Left colon (tissue), 2 donors: ENCODE data around the gene PNLIPRP2. TPM values are rescaled to one million over a fixed set of nuclear protein-coding genes. Genes with fewer than 3 reads are reported as not detected.
A peak's percentile ranks its signal among the peaks of the same experiment; 100 is the strongest.

Experiments
- ATAC-seq: fragments of 200-7000 bp; cut with Tn5 transposase; one replicate; pipeline ENCODE4 v1.9.1; 2020; ENCODE audit warnings: mild to moderate bottlenecking, moderate library complexity
- DNase-seq, 2 donors: peaks; one replicate each; pipeline ENCODE4 v3.0.0-alpha.2; 2020
- intact Hi-C, 2 donors: fragments of 100-400 bp; cut with DNase I in 1 of 2; cut with micrococcal nuclease in 1 of 2; formaldehyde crosslinking; loops; one replicate each; pipeline versions ENCODE4 v1.11.2 to v1.14.0; 2022; cut with DNase I, micrococcal nuclease
- total RNA-seq, 2 donors: library from RNA; stranded (reverse); fragmentation: NEBNext Ultra II Directional; extraction: Animal tissue kit (Norgen Biotek cat#: 25700); gene quantifications; one replicate each; pipeline ENCODE4 v1.2.1, GENCODE V29; 2021
- donor health status: DM: no; HTN: no; CAD: no.
- donor health status: DM: yes; HTN: yes; CAD: no.

PNLIPRP2 gene
- total RNA-seq, 2 donors from 2014 or later = 10.3 to 10.7 TPM

DNA sequence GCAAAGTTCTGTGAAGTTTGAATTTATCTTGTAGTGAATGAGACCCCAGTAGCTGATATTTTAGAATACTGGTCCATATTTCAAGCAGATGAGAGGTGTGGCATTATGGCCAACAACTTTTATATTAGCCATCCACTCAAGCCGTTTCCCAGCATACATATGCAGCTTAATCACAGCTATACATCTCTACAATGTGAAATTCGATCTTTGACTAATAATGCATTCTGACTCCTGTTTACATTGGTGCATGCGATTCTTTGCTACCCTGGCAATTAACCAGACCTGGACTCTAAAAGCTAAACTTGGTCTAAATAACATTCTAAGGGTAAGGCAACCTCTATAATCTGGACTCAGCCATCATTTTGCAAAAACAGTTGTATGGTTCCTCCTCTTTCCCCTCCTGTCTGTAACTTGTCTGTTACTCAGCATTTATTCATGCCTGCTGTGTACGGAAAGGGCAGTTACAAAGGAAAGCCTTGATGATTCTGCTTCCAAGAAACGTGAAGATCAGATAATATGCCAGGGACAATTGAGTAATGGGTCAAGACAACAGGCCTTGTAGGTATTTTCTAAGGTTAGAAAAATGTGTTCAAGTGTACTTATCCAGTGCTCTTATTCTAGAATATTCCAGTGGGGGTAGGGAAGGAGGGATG, 50.6 kb downstream of the PNLIPRP2 start:
- DNase-seq (no peak), ATAC-seq (no peak)
- intact Hi-C loops = no loop called here

DNA sequence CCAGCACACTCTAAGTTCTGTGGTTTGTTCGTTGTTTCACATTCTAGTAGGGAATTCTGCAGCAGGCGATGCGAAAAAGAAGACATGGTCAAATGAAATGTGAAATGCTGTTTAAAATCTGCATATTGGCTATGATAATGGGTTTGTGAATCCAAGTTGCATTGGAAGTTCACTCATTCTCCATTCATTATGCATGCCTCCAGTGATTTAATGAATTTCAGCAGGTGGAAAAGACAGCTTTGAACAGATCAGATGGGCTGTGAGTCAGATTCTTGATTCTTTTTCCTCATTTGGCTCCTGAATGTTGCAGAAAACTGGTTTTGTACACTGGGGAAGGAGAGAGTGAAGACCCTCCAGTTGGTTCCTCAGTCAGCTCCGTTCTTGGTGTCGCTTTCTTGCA, 52.1 kb downstream of the PNLIPRP2 start:
- intact Hi-C loops = no loop called here
- ATAC-seq (no peak), DNase-seq (no peak)

DNA sequence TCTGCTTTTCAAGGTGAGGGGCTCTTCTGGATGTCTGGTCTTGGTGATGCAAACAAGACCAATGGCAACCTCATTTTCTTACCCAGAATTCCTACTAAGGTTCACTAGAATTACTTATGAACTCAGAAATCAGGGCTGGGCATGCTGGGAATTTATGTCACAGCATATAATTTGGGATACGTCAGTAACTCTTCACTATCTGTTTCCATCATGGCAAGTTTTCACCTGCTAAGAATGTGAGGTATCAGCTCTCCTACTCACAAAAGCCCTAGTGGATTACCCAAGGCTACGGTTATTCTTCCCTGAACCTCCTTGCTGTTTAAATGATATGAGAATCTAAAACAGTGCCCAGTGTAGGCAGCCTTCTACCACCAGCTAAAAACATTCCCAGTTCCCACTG, 53.1 kb downstream of the PNLIPRP2 start:
- intact Hi-C loops = no loop called here
- no peak for DNase-seq
- no peak for ATAC-seq

DNA sequence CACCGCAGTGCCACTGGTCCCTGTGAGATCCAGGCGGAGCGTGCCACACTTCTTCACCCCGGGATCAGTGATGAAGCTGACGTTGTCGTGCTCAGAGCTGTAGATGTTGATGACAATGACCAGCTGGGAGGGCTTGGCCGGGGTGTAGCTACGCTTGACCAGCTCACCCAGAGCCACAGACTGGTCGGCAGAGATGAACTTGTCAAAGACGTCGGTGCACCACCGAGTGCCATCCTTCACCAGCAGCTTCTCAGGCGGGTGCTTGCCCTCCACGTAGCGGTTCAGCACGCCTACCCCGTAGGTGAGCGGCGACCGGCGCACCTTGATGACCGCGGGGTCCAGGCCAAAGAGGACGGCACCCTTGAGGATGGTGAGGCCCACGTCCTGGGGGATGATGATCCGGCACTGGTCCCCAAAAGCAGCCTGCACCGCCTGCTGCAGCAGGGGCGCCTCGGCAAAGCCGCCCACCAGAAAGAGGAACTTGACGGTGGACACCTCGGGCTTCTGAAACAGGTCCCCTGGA, 54.2 kb downstream of the PNLIPRP2 start:
- intact Hi-C loops = no loop called here
- ATAC-seq = no peak
- DNase-seq = no peak

DNA sequence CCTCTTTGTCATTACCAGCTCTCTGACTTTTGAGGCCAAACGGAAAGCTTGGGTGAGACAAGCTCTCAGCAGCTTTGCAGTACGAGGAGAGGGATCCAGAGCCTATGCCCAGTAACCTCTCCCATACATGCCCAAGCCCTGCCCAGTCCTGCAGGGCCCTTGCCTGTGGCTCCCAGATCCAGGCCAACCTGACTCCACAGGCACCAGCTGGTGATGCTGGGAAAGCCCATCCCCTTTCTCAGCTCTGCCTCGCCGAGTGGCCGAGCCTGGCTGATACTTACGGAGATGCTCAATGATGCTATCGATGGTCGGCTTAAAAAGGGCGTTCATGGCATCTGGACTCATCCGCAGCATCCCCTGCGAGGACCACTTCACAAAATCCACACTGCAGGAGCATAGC, 55.4 kb downstream of the PNLIPRP2 start:
- no peak for DNase-seq
- intact Hi-C loops = no loop called here

DNA sequence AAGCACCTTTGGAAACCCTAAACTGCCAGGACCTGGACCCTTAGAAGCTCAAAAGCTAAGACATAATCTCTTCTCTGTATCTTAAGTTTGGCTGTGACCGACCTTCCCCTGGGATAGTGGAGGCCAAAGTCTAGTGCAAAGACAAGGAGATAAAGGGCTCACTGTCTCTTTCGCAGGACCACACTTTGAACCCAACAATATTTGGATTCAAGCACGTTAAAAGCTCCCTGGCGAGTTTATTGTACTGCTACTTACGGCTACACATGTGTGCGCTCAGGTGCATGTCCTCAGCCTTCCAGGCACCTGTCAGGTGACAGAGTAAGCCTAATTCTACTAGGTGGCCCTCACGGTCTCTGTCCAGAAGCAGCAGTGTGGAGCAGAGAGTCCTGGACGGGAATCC, 55.9 kb downstream of the PNLIPRP2 start:
- no peak for DNase-seq
- intact Hi-C loops = no loop called here
- no peak for ATAC-seq

More for the DNA sequence above, 55.4 kb downstream of the PNLIPRP2 start:
- ATAC-seq = no peak

DNA sequence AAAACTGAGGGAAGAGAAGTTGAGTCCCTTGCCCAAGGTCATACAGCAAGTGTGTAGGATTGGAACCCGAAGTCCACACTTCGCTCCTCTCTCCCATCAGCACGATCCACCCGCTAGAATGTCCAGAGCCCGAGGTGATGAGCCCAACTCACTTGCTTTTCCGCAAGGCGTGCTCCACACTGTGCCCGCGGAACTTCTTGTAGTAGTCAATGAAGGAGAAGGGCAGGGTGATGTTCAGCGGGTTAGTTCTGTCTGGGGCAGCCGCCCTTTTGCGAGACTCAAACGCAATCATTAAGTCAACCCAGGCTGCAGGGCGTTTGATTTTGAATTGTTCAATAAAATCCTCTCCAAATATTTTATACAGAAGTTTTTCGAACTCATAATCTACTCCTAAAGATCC, 58.6 kb downstream of the PNLIPRP2 start:
- ATAC-seq = no peak
- intact Hi-C loops = no loop called here
- no peak for DNase-seq

DNA sequence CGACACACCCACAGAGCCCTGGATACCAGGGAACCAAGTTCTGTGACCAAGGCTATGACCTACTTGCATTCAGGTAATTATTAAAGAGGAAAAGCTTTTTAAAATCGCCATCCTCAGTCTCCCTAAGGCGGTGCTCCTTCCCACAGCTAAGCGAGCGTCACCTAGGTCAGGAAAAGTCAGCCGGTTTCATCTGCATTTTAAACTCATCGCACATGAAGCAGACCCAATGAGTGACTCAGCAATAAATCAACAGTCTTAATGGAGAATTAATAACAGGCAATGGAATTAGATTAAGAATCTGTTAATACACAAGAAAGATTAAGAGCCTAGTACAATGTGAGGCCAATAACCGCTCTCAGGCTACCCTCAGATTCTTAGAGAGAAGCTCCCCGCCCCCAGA, 62.4 kb downstream of the PNLIPRP2 start:
- intact Hi-C loops = loop anchor here in 1 of 2 donors (5.0 kb wide), 1 partner anchor 104 kb away; no protein-coding TSS in a partner anchor

DNA sequence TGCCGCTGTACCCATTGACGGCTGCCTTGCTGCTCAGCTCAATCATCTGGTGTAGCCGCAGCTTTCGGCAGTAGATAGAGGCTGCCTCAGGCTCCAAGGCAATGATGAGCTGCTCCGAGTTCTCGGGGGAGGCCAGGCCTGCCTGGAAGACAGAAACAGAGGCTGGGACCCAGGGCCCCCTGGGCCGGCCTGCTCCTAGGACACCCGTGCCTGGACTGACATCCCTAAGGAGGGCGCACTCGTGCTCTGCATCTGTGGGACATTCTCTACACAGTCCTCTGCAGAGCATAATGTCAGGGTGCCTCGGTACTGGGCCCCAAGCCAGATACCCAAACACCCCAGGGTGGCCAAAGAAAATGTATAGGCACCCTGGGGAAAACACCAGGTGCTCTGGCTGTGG, 63.1 kb downstream of the PNLIPRP2 start:
- ATAC-seq = no peak
- DNase-seq = no peak
- intact Hi-C loops = loop anchor here in 1 of 2 donors (5.0 kb wide), 1 partner anchor 103 kb away; no protein-coding TSS in a partner anchor

More for the DNA sequence above, 62.4 kb downstream of the PNLIPRP2 start:
- ATAC-seq = no peak
- no peak for DNase-seq

DNA sequence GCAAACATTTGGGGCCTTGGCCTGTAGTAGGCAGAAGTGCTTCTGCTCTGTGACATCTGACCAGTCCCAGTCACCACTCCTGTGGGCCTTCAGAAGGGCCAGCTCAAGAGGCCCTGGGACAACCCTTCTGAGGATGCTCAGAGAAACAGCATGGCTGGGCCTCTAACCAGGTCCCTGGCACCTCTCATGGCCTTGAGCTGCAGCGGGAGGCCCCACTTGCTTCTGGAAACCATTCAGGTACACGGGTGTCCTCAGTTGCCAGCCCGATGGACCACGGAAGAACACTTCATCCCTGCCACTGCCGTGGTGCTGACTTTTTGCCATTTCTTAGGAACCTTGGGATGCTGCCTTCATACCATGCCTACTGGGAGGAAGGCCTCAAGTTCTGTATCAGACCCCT, 64.0 kb downstream of the PNLIPRP2 start:
- intact Hi-C loops = loop anchor here in 1 of 2 donors (5.0 kb wide), 1 partner anchor 103 kb away; no protein-coding TSS in a partner anchor
- no peak for DNase-seq
- ATAC-seq = no peak

DNA sequence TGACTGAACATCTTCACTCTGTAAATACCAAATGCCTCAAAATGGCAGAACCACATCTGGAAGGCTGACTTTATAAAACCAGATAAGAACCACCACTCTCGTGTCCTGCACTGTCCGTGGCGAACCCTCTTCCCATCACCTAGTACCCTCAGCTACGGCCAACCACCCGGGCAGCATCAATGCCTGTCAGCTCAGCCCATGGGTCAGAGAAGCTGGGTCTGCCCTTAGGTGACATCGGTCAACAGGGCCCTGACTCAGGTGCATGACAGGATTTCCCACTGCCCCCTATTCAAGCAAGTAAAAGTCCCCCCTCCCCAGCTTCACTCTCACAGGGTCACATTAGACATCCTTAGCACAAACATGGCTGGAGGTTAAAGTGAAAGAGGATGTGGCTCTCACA, 65.1 kb downstream of the PNLIPRP2 start:
- no peak for DNase-seq
- intact Hi-C loops = no loop called here
- no peak for ATAC-seq

DNA sequence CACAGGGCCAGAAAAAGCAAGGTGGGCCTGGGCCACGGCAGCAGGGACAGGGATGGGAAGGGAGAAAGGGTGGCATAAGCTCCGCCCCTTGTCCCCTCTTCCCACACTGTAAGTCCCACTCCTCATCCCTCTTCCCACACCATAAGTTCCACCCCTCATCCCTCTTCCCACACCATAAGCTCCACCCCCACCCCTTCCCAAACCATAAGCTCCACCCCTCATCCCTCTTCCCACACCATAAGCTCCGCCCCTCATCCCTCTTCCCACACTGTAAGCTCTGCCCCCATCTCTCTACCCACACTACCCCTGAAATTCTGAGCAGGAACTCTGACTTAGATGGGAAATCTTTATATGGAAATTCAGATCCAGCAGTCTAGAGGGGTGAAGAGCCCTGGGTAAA, 65.9 kb downstream of the PNLIPRP2 start:
- ATAC-seq (no peak), DNase-seq (no peak)
- intact Hi-C loops = no loop called here

DNA sequence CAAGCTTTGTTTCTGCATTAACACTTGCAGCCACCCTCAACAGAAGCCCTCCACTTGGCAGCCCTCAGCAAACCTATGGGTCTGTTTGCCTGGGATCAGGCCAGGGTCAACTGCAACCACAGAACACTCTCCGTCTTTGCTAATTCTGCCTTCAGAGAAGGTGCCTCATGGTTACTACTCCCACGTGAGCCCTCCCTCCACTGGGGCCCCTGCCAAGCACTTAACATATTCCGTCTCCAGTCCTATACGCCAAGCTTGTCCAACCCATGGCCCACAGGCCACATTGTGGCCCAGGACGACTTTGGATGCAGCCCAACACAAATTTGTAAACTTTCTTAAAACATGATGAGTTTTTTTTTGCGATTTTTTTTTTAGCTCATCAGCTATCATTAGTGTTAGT, 66.9 kb downstream of the PNLIPRP2 start:
- intact Hi-C loops = no loop called here
- ATAC-seq = no peak
- DNase-seq = no peak

DNA sequence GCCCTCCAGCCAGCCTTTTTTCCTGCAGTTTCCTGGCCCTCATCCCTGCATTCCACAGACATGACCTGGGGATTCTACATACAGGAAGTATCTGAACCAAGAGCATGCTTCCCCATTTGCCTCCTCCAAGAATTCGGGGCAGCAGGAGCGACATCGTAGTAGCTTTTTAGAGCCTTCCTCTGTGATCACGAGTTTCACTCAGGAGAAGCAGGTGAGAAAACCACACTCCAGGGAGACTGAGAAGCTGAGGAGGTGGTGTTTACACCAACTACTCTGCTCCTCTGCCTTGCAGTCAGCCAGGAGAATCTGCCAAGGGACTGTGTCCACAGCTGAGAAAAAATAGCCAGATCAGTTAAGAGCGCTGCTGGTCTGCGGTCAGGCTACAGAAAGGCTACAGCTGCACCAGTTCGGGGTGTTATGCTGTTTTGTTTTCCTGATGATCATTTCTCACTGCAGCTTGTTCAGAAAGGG, 67.5 kb downstream of the PNLIPRP2 start:
- ATAC-seq (no peak), DNase-seq (no peak)
- intact Hi-C loops = no loop called here

DNA sequence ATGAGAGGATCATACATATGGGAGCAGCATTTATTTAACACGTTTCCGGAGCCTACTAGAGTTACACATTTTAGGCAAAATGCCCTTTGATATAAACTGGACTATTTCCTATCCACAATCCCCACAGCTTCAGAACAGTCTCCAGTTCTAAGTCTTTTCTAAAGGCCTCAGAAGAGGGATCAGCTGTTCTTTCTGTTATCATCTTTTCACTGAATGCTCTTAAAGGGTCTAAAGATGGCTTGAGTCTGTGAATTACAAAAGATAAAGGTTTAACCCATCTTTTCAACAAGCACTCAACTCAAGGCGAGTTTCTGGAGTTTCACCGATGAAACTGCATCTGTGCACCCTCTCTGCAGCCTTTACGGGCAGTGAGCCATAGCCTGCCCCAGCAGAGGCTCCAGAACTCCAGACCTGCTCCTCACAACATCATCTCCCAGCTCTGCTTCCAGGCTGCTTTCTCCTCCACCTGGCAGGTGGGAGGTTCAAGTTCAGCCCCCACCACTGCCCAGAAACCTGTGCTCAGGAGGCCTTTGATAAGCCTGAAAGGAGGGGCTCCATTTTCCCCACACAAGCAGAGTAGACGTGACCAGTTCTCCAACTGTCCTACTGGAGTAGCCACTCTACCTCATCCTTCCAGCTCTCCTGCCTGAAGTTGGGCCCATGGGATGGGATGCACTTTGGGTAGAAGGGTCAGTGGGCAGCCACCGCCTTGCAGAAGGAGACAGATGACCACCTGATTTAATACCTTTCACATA, 68.2 kb downstream of the PNLIPRP2 start:
- intact Hi-C loops = no loop called here
- no peak for ATAC-seq
- no peak for DNase-seq

DNA sequence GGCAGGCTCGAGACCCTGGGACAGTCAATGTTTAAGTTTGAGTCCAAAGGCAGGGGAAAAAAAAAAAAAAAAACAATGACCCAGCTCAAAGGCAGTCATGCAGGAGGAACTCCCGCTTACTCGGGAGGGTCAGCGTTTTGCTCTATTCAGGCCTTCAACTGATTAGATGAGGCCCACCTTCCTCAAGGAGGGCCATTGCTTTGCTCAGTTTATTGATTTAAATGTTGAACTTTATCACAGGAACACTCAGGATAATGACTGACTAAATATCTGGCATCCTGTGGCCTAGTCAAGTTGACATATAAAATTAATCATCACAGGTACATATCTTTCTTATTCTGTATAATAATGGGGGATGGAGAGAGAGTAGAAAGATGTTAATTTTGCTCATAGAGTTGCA, 69.0 kb downstream of the PNLIPRP2 start:
- DNase-seq = no peak
- intact Hi-C loops = loop anchor here in 1 of 2 donors (10.0 kb wide), 1 partner anchor 95 kb away; no protein-coding TSS in a partner anchor
- no peak for ATAC-seq

DNA sequence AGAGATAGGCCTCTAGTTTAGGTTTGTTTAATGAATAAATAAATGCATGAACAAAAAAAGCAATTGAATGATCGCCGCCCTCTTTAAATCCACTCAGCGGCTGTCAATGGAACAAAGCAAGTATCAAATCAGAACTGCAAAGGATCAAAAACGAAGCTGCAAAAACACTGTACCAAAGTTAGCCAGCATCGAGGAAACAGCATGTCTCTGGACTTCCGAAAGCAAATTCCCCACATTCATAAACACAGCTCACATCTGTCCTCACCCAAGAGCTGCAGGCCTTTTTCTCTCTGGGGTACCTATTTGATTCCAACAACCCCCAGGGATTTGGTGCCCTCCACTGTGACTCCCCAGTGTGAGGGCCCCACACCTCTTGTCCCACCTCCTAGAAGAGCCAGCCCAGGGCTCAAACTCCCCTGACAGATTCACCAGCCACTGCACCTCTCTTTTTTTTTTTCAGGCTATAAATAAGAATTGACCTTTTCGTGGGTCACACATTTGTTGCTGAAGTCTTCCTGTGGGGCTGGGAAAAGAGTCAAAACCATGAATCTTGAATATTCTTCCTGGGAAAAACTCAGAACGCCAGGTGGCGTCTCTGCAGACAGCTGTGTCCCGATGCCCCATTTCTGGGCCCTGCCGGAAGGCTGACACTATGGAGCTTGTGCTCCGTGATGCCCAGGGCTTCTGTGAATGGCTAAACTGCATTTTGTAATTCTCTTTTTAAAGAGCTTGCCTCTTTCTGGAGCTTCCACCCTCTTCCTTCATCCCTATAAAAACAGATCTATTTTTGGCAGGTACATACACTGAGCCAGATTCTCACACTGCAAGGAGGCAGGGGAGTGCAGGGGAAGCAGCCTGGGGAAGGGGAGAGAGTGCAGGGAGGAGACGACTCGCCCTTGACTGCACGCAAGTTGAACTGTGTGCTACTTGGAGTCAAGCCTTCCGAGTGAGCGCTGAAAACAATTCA, 69.9 kb downstream of the PNLIPRP2 start:
- intact Hi-C loops = loop anchor here in 1 of 2 donors (10.0 kb wide), 1 partner anchor 94 kb away; no protein-coding TSS in a partner anchor
- ATAC-seq = peak; percentile 38
- DNase-seq = peak in 1 of 2 donors; percentile 35

DNA sequence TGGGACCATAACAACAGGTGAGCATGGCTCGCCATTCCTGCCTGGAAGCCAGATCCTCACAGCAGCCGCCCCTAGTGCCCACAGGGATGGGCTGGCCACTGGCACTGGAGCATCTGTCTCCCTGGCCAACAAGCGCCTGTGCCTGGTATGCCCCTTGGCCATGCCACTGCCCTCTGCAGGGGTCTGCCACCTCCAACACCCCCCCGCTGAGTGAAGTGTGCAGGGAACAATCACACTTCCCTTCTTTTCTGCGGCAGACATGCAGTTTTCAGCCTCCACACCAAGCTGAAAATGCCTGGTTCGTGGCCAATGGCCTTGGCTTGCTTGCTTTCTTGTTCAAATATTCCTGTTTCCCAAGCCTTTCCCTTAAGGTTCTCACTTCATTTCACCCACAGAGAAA, 70.9 kb downstream of the PNLIPRP2 start:
- DNase-seq (no peak), ATAC-seq (no peak)
- intact Hi-C loops = loop anchor here in 1 of 2 donors (10.0 kb wide), 1 partner anchor 93 kb away; no protein-coding TSS in a partner anchor

DNA sequence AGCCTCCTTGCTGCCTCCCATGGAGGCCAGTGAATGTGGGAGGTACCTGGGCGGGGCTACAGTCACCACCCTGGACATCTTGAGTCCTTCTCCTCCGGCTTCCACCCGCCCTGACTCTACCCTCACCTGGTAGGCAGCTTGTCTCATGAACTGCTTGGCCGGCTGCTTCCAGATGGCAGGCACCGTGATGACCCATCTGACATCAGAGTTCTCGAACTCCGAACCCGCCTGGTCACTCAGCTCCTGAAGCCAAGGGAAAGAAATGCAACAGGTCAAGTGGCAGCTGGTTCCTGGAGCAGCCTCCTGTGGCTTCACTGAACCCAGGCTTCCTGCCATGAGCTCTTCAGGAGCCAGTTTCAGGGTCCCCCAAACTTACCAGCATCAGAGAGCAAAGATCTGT, 71.5 kb downstream of the PNLIPRP2 start:
- intact Hi-C loops = loop anchor here in 1 of 2 donors (10.0 kb wide), 1 partner anchor 93 kb away; no protein-coding TSS in a partner anchor
- no peak for ATAC-seq
- DNase-seq = no peak
